WI38 (cell line): ENCODE measurements around the gene RNASE11.

Experiments
- H3K4me3 ChIP-seq: 2 replicates; pipeline ENCODE4 v1.5.1; 2011; ENCODE audit warnings: low read depth, mild to moderate bottlenecking, control low read depth, low read length
- CTCF ChIP-seq: IDR thresholded peaks from 2 replicates; pipeline ENCODE4 v1.5.1; 2012; ENCODE audit warnings: low read depth, mild to moderate bottlenecking, control low read depth, low read length

The RNASE11 gene

GRCh38 chr14:20613094-20614037, 25.6 kb upstream of the RNASE11 start:
- H3K4me3 ChIP-seq: peak overlapping the region; percentile 55
- peak; percentile 65 for TF ChIP-seq CTCF

- H3K4me3 ChIP-seq: no peak overlapping the region
- TF ChIP-seq CTCF: no peak
Measured at GRCh38 chr14:20612403-20612802, 24.6 kb upstream of the RNASE11 start.

DNA sequence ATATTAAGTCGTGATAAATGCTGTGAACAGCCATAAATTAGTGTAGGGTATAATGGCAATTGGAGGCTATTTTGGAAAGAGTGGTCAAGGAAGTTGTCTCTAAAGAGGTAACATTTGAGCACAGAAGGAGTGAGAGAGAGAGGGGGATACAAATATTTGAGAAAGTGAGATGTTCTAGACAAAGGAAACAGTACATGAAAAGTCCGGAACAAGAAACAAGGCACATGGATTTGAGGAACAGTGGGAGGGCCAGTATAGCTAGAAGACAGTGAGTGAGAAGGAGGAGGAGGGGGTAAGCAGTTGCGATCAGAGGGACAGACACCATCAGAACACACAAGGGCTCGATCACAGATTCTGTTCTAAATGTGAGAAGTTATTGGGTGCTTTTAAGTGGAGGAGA, 23.5 kb upstream of the RNASE11 start:
- TF ChIP-seq CTCF: no peak
- H3K4me3 ChIP-seq: no peak overlapping the region

GRCh38 chr14:20610002-20610765, 22.4 kb upstream of the RNASE11 start:
- no peak for TF ChIP-seq CTCF
- H3K4me3 ChIP-seq: peak overlapping the region; percentile 82

DNA sequence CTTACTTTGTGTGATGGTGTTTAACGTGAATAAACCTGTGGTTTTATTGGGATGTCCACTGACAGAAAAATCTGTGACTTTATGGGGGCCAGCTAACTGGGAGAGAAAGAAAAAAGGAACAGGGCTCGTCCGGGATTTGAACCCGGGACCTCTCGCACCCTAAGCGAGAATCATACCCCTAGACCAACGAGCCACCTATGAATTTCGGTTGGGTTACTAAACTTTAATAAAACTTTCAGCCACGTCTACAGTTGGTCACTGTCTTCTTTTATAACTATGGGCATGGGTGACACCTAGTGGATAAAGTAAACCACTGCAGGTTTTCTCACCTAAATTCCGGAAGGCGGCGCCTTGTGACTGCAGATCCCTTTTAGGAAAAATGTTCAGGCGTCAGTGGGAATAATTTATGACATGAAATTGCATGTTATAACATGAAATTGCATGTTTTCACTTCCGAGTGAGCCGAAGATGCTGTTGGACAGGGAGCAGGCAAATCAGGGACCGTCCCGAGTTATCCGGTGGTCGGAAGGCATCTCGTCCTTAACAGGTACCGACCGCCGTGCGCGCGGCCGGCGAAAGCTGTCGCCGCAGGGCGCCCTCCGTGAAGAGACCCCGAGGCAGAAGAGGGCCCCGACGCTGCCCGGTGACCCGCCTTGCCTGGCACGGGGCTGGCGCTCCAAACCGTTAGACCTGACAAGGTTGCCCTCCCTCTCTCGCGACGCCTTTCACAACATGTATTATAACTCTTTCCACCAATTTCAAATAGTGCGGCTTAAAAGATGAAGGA, 21.6 kb upstream of the RNASE11 start:
- peak overlapping the region; percentile 82 for H3K4me3 ChIP-seq
- TF ChIP-seq CTCF: peak; percentile 91

DNA sequence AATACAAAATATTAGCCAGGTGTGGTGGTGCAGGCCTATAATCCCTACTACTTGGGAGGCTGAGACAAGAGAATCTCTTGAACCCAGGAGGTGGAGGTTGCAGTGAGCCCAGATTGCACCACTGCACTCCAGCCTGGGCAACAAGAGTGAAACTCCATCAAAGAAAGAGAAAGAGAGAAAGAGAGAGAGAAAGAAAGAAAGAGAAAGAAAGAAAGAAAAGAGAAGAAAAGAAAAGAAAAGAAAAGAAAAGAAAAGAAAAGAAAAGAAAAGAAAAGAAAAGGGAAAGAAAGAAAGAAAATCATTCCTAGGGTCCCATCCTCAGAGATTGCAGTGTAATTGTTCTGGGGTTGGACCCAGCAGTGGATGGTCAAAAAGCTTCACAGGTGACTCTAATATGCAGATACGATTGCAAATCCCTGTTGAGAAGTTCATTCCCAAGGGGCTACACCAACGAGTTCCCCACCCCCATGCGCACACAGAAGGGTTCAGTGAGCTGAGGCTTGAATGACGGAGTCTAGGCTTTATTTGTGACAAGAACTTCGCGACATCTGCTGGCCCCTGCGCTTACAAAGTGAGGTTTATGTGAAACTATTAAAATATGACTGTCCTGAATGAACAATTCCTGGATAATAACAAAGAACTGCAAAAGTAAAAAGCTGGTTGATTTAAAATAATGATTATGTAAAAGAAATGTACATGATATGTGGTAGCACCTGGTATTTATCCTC, 20.7 kb upstream of the RNASE11 start:
- no peak overlapping the region for H3K4me3 ChIP-seq

More for the DNA sequence above, 20.7 kb upstream of the RNASE11 start:
- no peak for TF ChIP-seq CTCF
